Fibroblast of the conjunctiva (primary cell): ENCODE data around the gene GRIN2C.

ENCODE experiments used
- DNase-seq: peaks from one replicate; pipeline ENCODE4 v3.0.0-alpha.2; 2010; ENCODE audit warnings: low read depth

Gene GRIN2C

DNA sequence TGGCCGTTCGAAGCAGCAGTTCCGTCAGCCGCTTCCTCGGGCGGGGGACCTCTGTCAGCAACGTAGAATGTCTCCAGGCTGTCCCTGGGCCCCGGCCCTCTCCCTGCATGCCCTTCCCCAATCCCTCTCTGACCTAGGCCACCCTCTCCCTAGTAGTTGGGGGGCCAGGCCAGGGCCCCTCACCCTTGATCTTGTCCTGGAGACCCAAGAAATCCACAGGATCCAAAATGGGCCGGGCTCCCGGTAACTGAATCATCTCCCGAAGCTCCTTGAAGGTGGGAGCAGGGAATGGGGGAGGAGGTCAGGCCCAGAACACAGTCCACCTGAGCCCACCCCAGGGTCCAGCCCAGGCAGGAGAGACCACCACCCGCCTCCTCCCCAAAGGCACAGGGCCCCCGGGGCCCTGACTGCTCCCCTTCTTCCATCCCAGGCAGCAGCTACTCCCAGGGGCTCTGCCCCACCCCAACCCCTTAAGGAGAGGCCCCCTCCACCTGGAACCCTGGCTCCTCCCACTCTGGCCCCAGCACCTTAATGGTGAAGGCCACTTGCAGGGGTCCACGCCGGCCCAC is 4.7 kb upstream of the GRIN2C start:
- no peak for DNase-seq

DNA sequence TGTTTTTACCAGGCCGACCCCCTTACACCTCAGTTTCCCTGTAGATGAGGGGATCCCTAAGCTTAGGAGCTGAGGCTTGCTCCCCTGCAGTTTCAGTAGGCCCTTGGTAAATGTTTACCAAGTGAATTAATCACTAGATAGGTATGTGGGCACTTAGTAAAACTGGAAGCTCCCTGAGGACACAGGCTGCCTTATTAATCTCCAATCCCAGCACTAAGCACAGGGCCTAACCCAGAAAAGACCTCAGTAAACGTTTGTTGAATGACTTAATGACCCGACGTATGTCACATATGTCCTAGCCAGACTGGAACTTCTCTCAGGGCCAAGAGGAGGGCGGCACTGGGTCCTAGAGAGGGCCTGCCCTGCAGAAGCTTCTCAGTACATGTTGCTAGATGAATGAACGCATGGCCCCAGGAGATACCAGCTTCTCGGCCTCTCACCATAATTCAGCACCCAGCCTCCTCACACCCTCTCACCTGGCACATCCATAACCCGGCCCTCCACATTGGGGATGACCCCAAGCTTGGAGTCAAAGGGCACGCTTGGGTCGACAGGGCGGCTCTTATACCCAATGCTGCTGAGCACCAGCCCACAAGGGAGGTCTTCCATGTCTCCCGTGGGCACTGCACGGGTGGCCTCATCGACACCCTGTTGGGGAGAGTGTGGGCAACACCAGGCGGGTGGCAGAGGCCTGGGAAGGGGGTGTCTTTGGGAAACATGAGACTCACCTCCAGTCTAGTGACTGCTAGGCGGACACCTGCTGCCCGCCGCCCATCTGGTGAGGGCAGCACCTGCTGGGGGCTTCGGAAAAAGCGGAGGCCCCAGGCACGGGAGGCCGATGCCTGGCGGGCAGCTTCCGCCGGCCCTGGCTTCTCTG is 4.0 kb upstream of the GRIN2C start:
- no peak for DNase-seq

DNA sequence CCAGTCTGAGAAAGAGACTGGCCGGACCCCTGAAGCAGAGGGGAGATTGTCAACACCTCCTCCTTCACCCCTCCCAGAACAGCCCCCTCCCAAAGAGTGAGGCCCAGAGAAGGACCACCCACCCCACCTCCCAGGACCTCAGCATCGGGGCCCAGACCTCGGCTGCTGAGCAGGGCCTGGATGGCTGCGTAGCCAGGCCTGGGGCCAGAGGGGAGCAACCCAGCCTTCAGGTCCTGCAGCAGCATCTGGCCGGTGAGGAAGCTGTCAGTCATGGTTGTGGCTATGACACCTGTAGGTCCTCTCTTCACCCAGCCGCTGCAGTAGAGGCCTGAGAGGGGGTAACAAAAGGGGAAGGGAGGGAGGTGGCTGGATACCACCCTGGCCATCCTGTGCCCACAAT is 3.2 kb upstream of the GRIN2C start:
- no peak for DNase-seq

DNA sequence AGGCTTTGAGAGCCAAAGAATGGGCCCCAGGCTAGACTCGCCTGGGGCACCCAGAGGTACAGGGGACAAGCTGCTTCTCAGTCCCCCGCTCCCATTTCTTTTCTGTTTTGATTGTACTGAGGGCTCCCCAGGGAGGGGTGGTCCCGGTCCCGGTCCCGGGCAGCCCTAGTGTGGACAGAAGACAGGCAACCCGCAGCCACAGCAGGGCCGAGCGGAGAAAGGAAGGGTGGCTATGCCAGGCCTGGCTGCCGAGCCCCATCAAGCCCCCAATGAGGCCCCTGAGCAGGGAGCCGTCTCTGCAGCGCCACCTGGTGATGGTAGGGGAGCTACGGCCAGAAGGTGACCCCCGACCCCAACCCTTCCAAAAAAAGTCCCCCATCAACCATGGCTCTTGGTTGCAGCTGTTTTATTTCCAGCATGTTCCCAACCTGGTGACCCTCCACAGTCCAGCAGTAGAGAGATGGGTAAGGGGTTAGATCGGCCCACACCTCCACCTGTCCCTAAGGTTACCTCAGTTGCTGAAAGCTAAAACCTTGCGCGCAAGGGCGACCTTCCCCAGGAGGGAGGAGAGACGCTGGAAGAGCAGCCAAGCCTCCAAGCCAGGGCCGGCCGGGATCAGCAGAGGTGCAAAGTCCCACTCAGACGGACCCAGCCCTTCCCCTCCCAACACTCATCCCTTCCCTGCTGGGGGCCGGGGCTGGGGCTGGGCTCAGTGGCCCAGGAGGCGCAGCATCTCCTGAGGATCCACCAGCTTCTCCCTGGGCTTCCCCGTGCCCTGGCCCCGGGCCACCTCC is 2.6 kb upstream of the GRIN2C start:
- no peak for DNase-seq

DNA sequence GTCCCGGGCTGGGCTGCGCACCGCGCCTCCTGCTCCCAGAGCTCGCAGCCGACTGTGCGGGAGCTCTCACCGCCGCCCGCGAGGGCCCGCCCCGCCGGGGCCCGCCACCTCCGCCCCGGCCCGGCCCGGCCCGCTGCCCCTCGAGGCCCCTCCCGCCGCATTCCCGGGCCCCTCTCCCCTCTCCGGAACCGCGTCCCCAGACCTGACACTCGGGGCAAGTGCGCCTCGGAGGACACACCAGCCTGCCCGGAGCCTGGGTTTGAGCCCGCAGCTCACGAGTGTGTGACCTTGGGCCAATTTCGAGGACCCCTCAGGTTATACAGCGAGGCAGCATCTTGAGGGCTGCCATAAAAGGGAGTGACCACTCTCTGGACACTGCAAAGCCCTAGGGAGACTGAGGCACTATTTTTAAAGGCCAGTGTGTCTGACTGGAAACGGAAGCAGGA is 2.0 kb upstream of the GRIN2C start:
- DNase-seq: no peak

DNA sequence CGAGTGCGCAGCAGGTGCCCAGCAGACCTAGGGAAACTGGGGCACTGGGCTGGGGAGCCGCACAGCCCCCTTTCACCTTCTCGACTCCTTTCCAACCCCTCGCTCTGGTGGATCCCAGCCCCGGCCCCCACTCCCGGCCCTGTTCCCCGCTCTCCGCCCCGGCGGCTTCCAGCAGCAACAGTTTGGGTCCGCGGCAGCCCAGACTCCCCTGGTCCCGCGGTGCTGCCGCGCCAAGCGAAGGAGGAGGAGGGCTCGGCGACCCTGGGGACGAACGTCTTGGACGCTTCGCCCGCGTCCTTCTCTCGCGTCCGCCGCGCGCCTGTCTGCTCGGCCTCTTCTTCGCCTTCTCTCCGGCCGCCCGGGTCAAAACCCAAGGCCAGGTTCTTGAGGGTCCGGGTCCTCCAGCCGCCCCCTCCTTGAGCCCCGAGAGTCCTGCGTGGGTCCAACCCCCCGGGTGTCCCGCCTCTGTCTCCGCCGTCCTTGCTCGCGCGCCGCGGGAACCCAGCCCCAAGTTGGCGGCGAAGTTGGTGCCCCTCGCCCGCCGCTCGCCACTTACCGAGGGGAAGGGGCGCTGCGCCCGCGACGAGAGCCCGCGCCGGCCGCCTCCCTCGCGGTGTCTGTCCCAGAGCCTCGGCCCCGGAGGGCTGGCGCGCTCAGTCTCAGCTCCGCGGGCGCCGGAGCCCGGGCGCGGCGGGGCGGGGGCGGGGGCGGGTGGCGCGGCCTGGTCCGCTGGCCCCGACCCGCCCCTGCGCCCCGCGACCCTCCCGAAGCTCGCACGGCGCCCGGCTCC is 1.4 kb upstream of the GRIN2C start:
- DNase-seq: no peak

DNA sequence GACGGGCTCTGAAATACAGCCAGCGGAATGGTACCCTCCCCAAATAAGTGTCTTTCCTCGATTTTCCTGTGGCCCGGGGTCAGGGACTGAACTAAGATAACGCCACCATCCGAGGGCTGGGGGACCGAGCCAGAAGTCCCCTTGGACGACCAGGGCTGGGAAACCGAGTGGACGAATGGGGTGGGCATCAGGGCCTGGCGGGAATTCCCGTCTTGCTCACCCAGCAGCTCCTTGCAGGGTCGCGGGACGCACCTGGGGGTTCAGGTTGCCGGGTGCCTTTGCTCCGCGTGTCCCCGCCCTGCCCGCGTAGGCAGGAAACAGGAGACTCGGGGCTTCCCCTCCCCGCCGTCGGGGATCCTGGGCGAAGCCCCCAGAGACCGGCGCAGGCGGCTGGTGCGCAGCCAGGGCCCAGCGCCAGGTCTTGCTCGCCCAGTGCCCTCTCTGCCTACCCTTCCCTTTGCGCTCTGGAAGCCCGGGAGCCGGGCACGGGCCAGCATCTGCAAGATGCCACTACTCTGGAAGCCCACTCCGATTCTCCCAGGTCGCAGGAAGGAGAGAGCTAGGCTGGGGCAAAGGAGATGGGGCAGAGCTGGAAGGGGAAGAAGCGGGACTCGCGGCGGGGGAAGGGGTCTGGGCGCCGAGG is 665 bp upstream of the GRIN2C start:
- DNase-seq: no peak

DNA sequence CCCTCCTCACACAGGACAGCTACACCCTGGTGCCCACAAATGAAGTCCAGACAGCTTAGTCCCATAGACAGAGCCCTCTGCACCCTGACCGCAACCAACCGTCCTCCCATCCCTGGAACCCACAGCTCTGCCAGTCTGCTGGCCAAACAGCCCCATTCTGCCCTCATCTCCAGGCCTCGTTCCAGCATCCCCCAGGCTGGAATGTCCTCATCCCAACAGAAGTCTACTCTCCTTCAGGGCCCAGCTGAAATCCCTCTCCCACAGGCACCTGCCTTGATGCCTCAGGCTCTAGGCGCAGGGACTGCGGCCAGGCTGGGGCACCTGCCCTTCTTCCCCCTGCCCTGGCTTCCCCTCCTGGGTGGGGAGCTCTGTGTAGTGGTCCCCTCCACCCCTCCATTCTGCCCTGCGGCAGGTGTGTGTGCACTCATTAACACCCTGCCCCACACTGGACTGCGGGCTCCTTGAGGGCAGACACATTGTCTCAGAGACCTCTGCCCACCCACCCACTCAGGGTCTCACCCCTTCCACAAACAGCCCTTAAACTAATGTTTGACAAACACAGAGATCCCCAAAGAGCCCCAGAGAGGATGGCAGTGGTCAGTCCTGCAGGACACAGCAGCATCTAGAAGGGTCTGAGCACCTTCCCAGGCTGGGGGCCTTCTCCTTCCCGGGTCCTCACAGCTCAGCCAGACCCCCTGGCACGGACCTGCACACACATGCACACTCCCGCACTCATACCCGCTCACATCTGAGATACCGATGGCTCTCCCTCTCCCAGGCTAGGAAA is 820 bp downstream of the GRIN2C start:
- no peak for DNase-seq

DNA sequence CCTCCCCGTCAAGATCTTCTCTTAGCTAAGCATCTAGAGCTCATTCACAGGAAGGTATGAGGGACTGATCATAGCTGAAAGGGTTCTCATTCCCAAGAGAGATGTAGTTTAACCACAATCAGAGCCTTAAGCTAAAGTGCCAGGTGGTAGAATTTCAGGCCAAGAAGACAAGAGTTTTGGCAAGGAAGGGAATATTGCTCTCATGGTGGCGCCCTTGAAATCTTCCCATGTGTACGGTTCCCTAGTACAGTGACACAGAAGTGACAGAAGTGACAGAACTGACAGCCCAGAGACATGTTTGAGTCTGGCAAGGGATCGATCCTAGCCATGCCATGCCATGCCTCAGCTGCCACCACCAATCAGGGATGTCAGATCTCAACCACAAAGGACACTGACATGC is 2.5 kb downstream of the GRIN2C start:
- DNase-seq: no peak

DNA sequence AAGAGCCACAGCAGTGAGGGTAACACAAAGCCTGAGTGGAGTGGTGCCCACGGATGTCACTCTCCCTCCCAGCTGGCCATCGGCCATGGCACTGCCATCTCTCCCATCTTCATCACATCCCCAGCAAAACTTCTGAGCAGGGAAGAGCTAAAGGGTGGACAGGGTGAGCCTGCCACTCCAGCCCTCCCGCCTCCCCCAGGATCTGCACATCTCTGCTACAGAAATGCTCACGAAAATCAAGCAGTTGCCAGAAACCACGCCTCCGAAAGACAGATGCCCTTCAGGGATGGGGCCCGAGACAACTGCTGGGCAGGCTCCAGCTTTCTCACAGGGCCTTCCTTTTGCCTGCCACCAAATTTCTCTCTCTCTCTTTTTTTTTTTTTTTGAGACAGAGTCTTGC is 3.6 kb downstream of the GRIN2C start:
- no peak for DNase-seq

DNA sequence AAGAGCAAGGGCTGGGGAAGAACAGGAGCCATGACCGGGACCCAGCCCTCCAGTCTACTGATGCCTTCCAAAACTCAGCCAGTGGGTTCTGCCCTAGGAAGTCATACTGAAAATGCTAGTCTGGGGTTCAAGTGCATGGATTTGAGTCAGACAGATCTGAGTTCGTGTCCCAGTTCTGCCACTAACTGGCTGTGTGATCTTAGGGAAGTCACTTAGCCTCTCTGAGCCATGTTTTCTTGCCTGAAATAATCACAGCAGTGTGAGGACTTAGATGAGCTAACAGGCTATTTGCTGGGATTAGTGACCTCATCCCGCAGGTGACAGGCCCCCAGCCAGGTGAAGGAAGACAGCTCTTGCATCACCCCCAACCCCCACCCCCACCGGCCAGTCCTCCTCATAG is 4.4 kb downstream of the GRIN2C start:
- no peak for DNase-seq

DNA sequence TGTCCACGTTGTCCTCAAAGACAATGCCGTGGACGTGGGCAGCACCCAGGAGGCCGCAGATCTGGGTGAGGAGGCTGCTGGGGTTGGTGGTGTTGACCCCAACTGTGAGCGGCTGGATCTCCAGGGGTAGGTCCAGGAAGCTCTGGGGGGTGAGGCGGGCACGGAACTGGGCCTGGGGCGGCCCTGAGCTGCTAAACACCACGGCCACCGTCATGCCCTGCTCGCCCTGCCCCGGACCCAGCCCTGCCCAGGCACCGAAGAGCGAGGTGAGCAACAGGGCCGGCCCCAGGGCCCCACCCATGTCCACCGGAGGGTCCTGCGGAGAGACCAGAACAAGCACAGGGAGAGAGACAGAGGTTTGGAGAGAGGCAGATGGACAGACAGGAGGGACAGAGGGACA is 4.9 kb downstream of the GRIN2C start:
- no peak for DNase-seq

DNA sequence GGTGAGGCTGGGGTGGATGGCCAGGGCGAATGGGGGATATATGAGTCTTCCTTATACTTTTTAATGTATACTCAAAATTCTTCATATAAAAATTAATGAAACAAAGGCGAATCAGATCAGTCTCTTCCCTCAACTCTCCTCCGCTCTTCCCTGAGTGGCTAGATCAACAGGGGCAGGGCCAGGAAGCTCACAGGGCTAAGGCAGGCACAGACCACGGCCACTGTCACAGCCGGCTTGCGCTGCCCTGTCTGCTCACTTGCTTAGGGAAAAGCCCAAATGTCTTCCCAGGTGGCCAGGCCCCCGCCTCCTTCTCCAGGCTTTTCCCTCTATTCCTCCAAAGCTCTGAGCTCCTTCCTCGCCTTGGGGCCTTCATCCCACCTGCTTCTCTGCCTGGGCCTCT is 6.0 kb downstream of the GRIN2C start:
- no peak for DNase-seq

DNA sequence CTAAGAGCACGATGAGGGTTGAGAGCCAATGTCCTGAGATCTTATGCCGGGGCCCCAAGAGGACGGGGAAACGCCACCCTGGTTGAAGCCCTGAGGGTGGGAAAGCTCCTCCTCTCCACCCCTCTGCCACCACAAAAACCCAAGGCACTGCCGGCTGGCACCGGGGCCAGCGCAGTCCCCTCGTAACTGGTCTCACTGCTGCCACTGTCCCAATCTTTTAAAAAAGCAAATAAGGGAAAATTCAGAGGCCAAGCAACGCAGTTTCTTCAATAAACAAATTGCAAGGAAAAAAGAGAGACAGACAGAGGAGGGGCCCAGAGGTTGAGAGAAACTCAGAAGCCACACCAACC is 6.7 kb downstream of the GRIN2C start:
- no peak for DNase-seq

DNA sequence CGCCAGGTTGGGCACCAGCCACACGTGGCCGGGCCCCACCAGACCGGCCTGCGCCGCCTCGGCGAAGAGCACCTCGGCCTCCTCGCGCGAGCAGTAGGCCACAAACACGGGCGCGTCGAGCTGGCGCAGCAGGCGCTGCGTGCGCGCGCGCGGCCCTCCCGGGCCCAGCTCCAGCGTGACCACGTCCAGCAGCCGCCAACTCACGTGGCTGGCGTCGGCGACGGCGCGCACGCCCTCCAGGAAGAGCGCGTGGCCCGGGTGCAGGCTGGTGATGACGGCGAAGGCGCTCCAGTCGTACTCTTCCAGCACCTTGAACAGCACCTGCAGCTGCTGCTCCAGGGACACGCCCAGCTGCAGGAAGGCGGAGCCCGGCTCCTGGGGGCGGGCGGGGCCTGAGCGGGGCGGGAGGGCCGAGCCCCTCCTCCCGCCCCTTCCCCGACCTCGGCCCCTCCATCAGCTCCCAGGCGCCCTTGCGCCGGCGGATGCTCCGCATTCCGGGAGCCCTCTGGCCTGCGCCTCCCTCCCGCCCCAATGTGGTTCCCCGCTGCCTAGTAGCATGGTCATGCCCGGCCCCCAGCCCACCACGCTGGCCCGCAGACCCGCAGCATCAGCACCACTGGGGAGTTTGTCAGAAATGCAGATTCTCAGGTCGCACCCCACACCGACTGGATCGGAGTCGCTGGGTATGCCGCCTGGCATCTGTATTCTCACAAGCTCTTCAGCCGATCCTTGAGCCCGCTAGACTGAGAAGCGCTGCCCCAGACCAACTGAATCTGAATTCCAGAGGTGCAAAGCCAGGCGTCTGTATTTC is 7.2 kb downstream of the GRIN2C start:
- no peak for DNase-seq

DNA sequence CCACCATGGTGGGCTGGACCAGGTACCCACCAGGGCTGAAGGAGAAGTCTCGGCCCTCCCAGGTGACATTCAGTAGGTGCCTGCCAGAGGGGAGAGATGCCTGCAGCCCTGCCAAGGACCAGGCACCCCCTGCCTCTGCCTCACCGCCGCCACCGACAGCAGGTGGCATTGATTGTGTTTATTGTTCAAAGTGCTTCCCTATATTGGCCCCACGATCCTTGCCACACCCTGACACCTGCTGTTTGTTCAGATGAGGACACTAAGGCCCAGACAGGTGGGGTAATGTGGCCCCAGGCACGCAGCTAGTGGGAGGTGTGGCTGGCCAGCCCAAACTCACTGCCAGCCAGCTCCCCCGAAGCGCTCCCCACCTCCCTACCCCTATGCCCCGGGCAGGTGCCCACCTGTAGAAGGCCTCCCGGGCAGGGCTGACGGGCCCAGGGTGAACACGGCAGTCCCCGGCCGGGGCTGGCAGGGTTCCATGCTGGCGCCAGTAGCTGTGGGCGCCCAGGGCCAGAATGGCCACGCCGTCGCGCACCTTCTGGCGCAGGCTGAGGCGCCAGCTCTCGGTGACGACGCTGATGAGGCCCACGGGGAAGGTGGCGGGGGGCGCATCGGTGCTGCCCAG is 8.0 kb downstream of the GRIN2C start:
- DNase-seq: no peak

DNA sequence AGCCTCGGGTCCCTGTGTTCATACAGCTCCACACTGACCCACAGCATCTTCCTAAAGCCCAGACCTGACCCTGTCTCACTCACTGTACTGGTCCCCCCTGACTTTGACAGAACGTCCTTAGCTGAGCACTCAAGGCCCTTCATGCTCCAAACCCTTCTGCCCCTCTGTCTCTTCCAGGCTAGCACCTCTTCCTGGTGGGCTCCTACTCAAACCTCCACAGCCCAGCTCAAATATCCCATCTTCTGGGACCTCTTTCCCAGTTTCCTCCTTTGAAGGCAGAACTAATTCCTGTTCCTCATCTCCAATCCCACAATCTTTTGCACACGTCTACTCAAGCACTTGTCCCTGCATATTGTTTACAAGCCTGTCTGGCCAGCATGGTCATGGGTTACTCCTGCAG is 8.8 kb downstream of the GRIN2C start:
- no peak for DNase-seq

DNA sequence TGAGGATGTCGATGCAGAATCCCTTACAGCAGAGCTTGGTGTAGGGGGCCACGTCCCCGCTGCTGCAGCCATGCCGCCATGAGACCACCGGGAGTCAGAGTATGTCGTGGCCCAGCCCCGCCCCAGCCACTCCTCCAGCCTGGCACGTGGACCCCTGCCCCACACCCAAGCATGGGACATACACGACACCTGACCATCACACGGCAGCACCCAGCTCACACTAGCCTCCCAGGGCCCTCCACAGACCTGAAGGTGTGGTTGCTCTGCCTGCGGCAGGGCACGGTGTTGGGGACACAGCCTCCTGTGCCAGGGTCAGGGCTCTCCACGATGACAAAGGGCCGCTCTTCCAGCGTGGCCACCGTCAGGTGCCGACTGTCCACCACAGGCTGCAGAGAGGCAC is 9.4 kb downstream of the GRIN2C start:
- no peak for DNase-seq

DNA sequence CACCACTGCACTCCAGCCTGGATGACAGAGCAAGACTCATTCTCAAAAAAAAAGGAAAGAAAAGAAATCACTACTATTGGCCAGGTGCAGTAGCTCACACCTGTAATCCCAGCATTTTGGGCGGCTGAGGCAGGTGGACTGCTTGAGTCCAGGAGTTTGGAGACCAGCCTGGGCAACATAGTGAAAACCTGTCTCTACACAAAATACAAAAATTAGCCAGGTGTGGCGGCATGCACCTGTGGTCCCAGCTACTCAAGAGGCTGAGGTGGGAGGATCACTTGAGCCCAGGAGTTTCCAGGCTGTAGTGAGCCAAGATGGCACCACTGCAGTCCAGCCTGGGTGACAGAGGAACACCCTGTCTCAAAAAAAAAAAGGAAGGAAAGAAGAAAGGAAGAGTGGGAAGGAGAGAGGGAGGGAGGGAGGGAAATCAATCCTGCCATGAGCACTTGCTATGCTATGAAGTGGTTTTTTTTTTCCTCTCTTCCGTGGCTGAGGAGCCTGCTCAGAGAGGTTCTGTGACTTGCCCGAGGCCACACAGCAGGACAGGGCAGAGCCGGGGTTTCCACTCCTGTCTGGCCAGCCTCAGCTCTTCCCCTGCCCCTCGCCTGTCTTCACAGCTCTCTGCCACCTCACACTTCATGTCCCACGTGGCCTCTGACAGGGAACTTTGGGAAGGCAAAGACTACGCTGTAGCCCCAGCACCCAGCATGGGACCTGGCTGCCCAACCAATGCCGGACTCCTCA is 10.9 kb downstream of the GRIN2C start:
- DNase-seq: no peak
